Measurements from ENCODE around the gene TPM1.

Gene TPM1

DNA sequence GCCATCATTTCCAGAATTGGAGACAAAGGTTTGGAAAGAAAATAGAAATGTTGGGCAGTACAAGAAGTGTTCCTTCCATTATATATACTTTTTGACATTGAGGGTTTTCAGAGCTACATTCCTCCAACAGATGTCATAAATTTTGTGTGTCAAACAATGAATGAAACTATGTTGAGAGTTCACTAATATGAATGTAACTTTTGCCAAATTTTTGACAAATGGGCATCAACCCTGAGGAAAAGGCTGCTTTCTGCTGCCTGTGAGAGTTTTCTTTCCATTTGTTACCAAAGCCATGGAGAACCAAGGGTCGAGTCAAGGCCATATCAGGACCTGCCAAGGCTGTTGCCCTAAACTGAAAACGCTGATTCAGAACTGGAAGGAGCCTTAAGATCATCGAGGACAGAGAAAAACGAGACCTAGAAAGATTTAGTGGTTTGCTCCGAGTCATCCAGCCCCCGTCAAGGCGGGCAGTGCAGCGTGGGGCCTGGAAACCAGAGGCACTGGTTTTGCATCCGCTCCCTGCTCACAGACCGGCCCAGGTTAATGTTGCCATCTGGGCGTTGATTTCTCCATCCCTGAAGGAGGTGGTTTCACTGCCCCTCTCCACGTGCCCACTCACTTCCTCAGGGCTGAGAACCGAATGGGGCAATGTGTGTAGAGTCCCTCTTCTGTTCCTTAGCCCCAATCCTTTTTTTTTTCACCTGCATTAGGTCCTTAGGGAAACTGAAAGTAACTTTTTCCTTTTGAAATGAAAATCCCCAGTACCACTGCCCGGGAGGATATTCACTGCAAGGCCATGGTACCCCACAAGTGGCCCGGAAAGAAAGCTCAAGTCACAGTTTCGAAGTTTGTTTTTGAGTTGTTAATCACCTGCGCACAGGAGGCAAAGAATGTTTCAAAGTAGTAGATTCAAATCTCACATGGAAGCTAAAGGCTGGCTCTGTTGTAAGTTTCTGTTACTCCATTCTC, 32.8 kb downstream of the TPM1 start:
- DNase-seq (ENCODE audit: low read depth), result no peak

DNA sequence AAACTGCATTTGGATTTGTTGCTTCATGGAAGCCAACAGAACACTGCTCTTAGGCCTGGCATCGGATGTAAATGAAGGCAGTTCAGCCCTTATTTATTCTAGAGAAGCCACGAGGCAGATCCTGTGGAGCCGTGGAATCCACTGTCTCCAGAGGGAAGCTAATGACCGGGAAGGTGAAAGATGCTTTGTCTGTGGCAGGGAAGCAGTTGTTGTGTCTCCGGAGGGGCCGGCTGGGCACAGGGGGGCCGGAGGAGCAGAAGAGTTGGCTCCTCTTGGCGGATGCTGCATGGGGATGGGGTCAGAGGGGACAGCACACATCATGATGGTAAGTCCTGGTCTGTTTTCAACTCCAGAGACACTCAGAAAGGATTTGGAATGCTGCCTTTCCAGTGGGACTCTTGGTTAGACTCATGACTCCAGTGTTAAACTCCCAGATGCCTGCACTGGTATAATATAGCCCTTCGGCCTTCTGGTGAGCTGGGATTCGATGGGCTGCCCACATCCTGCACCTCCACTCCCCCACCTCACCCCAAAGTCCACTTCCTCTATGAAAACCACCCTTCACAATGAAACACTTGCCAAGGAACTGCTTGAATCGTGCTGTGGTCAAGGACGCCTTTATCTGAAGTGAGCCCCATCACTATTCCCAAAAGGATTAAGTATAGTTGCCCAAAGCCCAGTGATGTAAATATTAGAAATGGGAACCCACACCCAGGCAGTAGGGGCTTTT, 33.6 kb downstream of the TPM1 start:
- no peak for DNase-seq (ENCODE audit: low read depth)

DNA sequence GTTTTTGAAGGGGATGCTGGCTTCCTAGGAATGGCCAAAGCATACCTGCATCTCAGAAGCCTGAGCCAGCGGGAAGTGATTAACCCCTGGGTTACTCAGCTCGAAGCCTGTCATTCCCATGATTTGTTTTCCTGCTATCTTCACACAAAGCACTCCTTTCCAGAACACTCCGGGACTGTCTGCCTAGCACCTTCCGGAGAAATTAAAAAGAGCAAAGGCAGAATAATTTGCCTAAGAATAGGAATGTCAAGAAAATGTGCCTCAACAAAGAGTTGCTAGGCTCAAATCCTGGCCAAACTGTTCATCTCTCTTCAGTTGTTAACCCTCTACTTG, 34.1 kb downstream of the TPM1 start:
- DNase-seq (ENCODE audit: low read depth), result no peak

DNA sequence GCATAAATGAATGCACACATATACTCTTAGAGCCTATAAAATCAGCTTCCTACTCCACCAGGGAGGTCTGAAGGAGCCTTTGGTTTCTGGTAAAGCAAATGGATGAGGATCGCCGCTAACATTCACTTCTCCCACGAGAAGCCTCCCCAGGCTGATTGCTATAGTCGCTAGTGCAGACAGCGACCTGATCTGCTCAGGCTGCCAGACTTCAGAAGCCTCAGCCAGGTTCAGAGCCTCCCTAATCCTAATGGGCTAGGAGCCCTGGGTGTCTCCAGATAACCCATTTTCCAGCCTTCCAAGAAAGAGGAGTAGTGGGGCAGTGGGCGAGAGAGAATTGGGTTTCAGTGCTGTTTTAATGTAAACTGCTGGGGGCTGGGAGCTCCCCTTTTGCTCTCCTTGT, 35.4 kb downstream of the TPM1 start:
- no peak for DNase-seq (ENCODE audit: low read depth)

DNA sequence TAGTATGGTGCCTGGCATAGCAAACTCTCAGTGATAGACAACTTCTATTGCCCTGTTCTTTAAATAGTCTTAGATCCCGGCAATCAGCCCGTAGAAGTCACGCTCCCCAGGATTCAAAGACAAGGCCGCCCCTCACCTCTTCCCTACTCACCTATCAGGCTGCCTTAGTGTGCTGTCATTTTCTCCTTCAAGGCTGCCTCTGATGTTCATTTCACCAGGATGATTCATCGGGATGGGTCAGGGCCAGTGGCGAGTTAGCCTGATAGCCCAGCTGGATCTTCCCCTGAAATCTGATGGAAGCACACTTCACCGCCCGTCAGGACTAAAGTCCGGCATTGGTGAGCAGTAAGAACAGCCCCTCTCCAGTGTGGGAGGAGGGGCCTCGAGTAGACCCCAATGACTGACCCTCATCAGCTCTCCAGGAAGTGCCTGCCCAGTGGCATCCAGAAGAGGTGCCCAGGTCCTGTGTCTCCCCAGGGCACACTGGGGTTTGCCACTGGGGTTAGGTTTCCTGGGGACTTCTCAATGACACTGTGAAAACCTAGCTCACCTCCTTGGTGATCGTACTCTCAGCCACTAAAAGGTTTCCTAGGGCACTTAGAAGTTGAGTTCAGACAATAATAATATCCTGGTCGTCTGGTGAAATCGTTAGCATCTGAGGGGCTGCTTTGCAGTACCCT, 37.5 kb downstream of the TPM1 start:
- DNase-seq (ENCODE audit: low read depth), result peak; percentile 58

DNA sequence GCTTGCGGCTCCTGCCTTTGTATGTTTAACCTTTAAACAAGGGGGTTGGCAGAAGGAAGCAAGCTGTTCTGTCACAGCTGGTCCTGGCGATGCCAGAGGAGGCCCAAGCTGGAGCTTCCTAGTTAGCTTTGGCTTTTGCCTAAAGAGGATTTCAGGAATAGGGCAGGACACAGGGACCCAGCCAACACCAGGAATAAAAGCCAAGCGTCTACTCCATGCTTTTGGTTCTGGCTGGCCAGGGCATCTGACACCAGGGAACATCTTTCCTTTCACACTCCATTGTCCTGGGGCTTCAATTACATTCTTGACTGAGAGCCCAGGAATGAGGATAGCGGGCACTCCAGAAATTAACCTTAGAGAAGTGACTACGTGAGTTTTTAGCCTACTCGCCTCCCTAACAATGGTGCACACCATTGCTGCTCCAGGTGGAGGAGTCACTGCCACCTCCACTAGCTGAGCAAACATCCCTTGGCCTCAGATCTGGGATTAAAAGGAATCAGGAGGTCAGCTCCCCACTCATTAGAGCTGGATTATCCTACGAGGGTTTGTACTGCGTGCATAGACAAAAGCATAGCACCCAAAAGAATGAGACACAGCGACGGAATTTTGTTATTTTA, 38.2 kb downstream of the TPM1 start:
- no peak for DNase-seq (ENCODE audit: low read depth)

DNA sequence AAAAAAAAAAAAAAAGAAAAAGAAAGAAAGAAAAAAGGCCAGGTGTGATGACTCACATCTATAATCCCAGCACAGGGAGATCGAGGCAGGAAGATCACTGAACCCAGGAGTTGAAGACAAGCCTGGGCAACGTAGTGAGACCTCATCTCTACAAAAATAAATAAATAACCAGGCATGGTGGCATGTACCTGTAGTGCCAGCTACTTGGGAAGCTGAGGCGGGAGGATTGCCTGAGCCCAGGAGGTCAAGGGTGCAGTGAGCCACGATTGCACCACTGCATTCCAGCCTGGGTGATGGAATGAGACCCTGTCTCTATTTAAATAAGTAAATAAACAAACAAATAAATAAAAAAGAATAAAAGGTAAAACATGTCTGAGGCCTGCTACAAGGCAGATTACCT, 39.8 kb downstream of the TPM1 start:
- no peak for DNase-seq (ENCODE audit: low read depth)

DNA sequence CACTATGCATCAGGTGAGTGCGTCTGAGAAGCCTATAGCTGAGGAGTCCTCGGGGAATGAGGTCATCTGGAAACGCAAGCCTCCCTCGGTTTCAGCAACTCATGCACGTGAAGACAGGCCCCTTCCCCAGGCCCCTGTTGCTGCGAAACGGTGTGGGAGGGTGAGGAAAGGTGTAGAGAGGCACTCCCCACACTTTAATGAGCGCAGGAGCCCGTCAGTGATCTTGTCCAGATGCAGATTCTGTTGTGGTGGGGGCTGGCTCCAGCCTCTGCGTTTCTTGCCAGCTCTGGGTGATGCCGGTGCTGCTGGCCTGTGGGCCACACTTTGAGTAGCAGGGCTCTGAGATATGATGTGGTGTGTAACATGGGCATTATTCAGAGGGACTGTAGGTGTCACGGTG, 40.5 kb downstream of the TPM1 start:
- no peak for DNase-seq (ENCODE audit: low read depth)

DNA sequence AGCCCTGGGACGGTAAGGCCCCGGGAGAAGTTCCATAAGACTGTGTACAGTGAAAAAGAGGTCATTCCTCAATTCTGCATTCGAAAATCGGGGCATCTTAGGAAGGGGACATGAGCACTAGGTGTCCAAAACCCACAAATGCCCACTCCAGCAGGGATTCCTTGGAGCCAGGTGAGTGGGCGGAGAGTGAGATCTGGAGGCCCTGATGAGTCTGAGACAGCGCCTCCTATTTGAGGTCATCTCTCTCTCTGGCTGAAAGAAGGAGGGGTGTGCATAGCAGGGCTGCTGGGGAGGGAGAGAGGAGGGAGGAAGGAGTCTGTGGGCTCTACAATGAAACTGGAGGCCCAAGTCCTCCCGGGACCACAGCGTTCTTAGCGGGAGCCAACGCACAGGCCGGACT, 41.0 kb downstream of the TPM1 start:
- DNase-seq (ENCODE audit: low read depth), result no peak

DNA sequence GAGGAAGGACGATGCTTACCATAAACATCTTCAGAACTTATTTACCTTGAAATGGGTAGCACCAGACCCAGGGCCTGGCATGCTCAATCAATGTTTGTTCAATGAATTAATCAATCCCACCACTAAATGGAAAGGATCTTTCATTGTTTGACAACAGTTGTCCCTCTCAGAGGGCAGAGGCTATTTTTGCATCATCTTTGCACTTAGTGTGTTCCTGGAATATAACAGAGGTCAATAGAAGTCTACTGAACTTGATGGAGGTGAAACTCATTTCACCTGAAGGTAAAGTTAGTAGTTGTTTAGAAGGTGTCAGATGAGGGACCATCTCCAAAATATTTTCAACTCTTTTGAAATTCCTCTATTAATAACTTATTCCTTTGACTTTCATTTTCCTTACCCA, 42.3 kb downstream of the TPM1 start:
- DNase-seq (ENCODE audit: low read depth), result no peak

DNA sequence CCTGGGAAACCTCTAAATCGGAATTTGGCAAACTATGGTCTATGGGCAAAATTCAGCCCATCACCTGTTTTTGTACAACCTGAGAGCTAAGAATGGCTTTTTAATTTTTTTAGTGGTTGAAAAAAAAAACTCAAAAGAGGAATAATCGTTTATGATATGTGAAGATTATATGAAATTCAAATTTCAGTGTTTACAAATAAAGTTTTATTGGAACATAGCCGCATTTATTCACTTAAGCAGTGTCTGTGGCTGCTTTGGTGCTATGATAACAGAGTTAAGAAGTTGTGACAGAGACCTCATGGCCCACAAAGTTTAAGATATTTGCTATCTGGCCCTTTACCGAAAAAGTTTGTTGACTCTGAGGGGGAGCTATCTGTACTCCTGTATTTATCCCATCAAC, 42.7 kb downstream of the TPM1 start:
- DNase-seq (ENCODE audit: low read depth), result no peak

DNA sequence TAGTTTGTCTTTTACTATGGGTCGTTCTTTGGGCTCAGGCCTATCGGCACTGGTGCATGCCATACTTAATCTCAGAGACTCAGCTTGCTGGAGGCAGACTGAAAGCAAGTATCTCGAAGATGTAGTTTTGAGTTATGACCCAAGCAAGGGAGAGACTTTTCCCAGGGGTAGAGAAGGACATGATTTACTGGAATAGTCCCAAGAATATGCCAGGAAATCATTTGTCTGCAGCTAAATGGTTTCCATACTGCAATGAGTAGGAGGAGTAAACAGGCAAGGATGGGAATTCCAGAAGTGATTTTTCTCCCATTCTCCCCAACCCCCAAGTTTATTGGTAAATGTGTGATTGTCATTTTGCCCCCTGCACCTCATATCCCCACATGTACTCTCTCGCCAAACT, 43.7 kb downstream of the TPM1 start:
- no peak for DNase-seq (ENCODE audit: low read depth)

DNA sequence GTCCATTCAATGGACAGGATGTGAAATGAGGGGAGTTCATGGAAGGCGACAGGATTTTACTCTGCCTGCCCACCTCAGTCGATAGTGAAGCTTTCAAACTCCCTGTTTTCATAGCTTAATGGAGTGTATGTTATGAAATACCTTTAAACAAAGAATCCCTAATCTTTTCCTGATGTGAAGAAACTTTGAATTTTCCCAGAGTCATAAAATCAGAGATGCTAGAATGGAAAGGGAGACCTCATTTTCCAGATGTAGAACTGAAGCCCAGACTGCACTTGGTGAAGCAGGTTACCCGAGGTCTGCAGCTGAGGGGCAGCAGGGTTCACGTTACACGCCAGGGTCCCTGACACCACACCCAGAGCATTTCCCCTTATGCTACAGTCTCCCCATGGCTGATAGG, 44.4 kb downstream of the TPM1 start:
- no peak for DNase-seq (ENCODE audit: low read depth)

DNA sequence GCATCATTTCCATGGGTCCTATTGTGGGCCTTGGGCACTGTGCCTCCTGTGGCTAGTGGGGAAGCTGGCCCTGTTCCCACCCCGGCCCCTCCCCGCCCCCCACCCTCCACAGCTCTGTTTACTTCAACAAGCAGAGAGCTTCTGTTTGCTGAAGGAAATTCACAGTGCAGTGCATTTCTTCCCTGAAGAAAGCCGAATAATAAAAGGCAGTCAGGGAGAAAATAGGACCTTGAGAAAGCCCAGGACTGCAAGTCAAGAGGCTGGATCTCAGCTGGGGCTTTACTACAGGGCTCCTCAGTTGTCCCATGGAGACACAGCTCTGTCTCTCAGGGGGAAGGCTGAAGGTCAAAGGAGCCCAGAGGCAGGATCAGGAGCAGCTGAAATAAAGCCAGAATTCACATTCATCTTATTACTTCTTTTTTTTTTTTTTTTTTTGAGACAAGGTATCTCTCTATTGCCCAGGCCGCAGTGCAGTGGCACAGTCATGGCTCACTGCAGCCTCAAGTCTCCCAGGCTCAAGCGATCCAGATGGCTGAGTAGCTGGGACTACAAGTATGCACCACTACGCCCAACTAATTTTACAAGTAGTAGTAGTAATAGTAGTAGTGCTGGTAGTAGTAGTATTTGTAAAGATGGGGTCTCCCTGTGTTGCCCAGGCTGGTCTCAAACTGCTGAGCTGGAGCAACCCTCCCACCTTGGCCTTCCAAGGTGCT, 46.1 kb downstream of the TPM1 start:
- no peak for DNase-seq (ENCODE audit: low read depth)

DNA sequence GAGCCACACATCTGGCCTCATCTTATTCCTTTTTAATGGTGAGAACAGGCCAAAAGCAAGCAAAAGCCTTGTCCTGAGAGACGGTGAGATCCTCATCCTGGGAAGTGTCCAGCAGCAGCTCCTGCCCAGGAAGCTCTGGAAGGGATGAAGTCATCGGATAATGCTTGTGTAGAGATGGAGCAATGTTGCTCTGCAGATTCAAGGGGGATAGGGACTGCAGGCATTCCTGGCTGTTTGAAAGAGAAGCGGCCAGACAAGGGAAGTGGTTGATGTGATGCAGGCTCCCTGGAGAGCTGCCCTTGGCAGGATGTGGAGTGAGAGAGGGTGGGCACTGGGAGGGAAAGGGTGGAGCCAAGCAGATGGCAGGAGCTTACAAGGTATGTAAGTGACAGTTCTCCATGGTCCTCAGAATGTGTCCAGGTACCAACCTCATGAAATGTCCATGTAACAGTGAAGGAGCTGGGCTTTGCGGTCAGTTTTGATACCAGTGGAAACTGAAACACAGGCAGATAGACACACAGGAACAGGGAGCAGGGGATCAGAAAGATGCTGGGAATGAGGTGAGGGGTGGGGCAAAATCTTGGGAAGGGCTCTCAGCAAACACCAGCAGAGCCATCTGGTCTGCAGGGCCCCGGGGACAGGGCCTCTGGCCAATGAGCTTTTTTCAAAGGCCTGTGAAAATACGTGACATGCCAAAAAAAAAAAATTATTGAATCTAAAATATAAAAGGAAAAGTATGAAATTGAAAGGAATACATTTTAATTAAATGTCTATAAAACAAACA, 46.9 kb downstream of the TPM1 start:
- DNase-seq (ENCODE audit: low read depth), result peak; percentile 87

DNA sequence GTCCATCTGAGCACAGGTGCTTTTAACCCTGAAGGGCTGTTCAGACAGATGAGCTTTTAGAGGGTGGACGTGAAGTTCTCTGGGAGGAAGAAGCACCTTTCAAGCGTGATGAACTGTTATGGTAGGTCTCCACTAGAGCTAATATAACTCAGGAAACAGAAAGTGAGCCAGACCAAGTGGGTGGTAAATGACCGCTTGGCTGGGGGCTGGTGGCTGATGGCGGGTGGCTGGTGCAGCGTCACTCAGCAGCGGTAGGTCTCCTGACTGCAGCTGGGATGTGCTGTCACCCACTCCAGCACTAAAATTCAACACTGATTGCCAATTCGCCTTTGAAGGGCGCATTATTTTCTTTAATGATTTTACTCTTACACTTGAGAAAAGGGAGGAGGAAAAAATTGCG, 47.9 kb downstream of the TPM1 start:
- DNase-seq (ENCODE audit: low read depth), result no peak

DNA sequence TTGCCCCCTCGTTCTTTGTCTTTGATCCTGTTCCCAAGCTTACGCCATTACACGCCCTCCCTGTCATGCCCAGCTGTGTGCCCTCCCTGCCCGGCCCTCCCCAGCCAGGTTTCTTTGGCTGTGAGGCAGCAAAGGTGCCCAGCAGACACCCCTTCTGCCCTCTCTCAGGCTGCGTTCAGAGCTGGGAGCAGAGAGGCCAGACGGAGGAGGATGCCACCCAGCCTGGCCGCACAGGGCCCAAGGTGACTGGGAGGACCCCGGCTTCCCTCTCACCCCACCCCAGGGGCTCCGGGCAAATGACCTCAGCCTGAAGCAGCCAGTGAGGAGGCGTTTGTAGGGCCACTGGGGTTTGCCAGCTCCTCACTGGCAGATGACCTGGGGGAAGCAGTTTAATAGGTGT, 48.3 kb downstream of the TPM1 start:
- DNase-seq (ENCODE audit: low read depth), result no peak

DNA sequence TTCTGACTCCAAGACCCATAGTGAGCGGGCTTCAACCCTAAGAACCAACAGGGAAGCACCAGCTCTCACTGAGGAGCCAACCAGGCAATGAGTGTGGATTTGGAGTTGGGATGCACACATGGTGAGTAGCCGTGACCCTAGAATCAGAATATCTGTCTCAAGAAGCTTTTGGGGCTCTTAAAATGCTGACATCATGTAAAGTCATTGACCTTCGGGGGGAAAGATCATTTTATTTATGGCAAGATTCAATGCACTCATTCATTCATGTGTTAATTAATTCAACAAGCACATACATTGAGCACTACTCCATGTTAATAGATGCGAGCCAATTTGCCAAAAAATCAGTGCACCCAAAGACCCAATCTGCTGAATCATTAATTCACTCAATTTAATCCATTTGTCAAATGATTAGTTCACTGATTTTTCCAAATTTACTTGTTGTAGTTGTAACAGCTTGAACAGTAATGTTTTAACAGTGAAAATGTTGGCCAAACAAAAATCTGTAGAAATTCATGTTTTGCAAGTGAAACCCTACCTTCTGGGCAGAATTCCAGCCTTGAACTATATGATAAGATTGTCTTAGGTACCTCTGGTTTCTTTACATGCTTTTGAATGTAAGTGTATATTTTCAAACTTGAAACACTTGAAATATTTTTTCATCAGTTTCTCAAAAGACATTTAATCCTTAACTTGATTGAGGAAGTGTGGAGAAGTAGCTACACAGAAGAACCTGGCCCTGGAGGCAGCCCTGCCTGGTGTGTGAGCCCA, 49.3 kb downstream of the TPM1 start:
- no peak for DNase-seq (ENCODE audit: low read depth)

DNA sequence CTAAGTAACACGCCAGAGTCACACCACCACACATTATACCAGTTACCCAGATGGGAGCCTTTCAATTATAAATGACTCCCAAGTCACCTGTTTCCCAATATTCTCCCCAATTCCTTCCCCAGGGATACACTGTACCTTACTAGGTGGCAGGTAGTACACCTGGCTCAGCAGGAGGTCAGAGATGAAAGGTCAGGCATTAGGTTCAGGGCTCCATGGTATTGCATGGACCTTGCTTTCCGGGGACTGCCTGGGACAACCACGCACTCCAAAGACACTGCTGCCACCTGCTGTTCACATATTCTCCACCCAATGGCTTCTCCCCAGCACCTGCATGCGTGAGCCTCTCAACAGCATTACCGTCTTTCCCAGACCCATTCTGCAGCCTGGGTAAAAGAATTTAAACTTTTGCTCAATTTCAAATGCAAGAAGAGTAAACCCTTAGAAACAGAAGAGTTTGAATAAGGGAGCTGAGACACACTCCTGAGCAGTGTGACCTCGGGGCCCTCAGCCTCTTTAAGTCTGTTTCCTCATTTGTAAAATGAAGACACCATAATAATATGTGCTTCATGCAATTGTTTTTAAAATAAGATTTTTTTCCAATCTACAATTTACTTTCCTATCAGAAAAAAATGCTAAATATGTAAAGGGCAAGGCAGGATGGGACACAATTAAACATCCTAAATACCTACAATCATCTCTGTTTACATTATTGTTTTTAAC, 51.1 kb downstream of the TPM1 start:
- DNase-seq (ENCODE audit: low read depth), result peak; percentile 75

DNA sequence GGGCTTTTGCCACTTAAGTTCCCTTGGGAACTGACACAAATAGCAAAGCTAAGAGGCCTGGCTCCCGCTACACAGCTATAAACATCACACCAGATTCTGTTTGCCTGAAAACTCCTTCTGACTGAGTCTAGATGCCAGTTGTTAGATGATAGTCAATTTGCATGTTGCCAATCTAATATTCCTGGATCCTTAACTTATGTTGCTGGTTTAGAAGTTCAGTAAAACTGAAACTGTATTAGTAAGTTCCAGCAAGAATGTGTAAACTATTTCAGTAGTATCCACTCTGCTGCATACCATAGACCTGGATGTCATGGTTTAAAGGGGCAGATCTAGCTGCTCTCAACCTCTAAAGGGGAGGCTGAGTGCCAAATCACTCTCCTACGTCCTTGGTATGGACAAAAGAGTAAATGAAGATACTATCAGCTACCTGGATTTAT, 52.0 kb downstream of the TPM1 start:
- peak; percentile 84 for DNase-seq (ENCODE audit: low read depth)

All from iris pigment epithelial cell (primary cell).